Sigmoid colon (tissue), 4 donors: Measurements from ENCODE around the gene ZNF407.

Experiments used
- POLR2A ChIP-seq, 2 donors: fragments of 450-650 bp; IDR thresholded peaks; one replicate each; pipeline ENCODE4 v1.6.1; 2016; ENCODE audit warnings: antibody characterized with exemption in 2 of 2, mild to moderate bottlenecking in 2 of 2, moderate library complexity in 2 of 2
- POLR2AphosphoS5 ChIP-seq, 4 donors: sonication (generic); formaldehyde crosslinking; IDR thresholded peaks; one replicate each; pipeline ENCODE4 v1.6.1; 2017; ENCODE audit warnings: antibody characterized with exemption in 4 of 4
- TF ChIP-seq, protein P1 (sequence below), 4 experiments: fragments of 450-650 bp in 3 of 4; fragments of 200-600 bp in 1 of 4; IDR thresholded peaks; one replicate each; pipeline ENCODE4 v1.5.1; 2016 to 2019; ENCODE audit warnings: antibody characterized with exemption in 4 of 4, mild to moderate bottlenecking in 3 of 4, moderate library complexity in 2 of 4

DNA sequence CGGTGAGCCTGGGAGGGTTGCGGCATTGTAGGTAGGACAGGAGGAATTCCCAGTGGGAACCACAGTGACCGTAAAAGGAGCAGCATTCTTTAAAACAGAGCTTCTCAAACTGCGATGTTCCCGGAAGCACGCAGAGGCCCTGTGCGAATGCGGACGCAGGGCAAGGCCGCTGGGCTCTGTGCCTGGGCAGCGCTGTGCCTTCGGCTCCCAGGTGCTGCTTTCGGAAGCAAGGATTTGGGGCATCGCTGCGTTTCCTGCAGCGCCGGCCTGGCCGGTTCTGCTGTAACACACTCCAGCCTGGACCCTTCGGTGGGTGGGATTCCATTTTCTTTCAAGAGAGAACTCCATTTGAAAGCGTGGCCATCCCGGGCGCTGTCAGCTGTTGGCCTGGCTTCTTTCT lies 492.7 kb downstream of the ZNF407 start:
- TF ChIP-seq POLR2AphosphoS5 (IDR thresholded peaks at IDR 0.05) (no peak), POLR2A (IDR thresholded peaks at IDR 0.05) (no peak)
- TF ChIP-seq, protein P1, sequence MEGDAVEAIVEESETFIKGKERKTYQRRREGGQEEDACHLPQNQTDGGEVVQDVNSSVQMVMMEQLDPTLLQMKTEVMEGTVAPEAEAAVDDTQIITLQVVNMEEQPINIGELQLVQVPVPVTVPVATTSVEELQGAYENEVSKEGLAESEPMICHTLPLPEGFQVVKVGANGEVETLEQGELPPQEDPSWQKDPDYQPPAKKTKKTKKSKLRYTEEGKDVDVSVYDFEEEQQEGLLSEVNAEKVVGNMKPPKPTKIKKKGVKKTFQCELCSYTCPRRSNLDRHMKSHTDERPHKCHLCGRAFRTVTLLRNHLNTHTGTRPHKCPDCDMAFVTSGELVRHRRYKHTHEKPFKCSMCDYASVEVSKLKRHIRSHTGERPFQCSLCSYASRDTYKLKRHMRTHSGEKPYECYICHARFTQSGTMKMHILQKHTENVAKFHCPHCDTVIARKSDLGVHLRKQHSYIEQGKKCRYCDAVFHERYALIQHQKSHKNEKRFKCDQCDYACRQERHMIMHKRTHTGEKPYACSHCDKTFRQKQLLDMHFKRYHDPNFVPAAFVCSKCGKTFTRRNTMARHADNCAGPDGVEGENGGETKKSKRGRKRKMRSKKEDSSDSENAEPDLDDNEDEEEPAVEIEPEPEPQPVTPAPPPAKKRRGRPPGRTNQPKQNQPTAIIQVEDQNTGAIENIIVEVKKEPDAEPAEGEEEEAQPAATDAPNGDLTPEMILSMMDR (IDR thresholded peaks at IDR 0.05), result no peak
